ENCODE measurements around the gene TRA2B.

TRA2B gene

DNA sequence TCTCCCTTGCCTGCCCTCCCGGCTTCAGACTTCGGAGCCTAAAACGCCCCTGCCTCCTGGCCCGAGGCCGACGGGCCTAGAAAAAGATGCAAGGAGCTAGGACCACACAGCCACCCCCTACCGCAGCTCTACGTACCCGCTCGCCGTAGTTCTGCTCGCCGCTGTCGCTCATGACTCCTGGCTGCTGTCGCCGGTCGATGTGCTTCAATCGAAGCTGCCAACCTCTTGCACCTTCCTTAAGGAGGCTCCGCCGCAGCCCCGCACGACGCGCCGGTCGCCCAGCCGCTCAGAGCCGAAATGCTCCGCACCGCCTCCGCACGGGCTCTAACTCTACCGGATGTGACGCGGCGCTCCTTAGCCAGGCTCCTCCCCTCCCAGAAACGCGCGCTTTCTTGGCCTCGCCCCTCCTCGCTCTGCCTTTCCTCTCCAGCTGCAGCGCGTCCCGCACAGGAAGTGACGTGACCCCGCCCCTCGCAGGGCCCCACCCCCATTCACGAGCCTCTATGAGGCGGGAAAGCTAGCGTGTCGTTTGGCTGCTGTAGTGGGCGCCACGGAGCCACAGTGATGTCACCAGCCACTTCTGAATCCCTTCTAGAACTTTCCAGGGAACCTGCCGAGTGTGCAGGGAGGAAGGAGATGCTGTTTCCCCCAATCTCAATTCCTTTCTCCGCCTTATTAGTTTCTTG is at the start of gene TRA2B:
Gene TRA2B, minus strand, starts transcription at position 326 of the 686 bp plus-strand sequence. Its CDS starts 154 bp downstream, at position 172.
- DNase-seq (ENCODE audit: low spot score) = peak; percentile 99

GRCh38 chr3:185986198-185986777 is 48.5 kb upstream of the TRA2B start:
- DNase-seq (ENCODE audit: low spot score) = no peak

DNA sequence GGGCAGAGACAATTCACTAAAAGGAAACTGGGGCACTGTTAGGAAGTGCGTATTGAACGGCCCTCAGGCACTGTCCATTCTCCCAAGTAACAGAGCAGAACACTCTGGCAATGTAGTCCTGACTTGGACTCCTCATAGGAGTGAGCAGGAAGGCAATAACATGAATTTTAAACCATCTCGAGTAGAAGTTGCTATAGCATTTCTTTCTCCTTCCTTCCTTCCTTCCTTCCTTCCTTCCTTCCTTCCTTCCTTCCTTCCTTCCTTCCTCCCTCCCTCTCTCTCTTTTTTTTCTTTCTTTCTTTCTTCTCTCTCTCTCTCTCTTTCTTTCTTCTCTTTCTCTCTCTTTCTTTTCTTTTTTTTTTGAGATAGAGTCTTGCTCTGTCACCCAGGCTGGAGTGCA is 46.4 kb upstream of the TRA2B start:
- no peak for DNase-seq (ENCODE audit: low spot score)

- DNase-seq (ENCODE audit: low spot score) = peak; percentile 69
These were observed 45.8 kb upstream of the TRA2B start for GRCh38 chr3:185983495-185984141.

GRCh38 chr3:185982632-185983031 is 44.8 kb upstream of the TRA2B start:
- no peak for DNase-seq (ENCODE audit: low spot score)

- DNase-seq (ENCODE audit: low spot score) = no peak
These were observed 43.8 kb upstream of the TRA2B start for GRCh38 chr3:185981621-185982020.

DNA sequence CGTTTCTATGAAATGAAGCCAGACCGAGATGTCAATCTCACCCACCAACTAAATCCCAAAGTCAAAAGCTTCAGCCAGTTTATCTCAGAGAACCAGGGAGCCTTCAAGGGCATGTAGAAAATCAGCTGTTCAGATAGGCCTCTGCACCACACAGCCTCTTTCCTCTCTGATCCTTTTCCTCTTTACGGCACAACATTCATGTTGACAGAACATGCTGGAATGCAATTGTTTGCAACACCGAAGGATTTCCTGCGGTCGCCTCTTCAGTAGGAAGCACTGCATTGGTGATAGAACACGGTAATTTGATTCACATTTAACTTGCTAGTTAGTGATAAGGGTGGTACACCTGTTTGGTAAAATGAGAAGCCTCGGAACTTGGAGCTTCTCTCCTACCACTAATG is 41.9 kb upstream of the TRA2B start:
- no peak for DNase-seq (ENCODE audit: low spot score)

GRCh38 chr3:185978516-185978915 is 40.7 kb upstream of the TRA2B start:
- DNase-seq (ENCODE audit: low spot score) = no peak

DNA sequence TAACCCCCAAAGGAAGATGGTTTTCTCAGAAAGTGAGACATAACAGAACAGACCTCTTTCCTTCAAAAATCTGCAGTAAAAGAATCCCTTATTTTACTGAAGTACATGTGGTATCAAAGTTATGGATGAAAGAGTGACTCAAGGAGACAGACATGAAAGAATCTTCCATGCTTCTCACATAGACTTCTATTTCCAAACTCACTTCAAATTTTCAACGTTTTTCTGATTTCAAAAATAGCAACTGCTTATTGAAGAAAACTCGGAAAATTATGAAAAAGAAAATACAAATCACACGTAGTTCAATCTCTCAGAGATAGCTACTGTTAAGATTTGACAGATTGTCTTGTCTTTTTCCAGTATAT is 39.8 kb upstream of the TRA2B start:
- DNase-seq (ENCODE audit: low spot score) = no peak

GRCh38 chr3:185976977-185977678 is 39.3 kb upstream of the TRA2B start:
- DNase-seq (ENCODE audit: low spot score) = peak; percentile 89

GRCh38 chr3:185976100-185976499 is 38.3 kb upstream of the TRA2B start:
- DNase-seq (ENCODE audit: low spot score) = no peak

- DNase-seq (ENCODE audit: low spot score) = no peak
These were observed 33.8 kb upstream of the TRA2B start for GRCh38 chr3:185971579-185971978.

GRCh38 chr3:185968168-185968567 is 30.4 kb upstream of the TRA2B start:
- no peak for DNase-seq (ENCODE audit: low spot score)

DNA sequence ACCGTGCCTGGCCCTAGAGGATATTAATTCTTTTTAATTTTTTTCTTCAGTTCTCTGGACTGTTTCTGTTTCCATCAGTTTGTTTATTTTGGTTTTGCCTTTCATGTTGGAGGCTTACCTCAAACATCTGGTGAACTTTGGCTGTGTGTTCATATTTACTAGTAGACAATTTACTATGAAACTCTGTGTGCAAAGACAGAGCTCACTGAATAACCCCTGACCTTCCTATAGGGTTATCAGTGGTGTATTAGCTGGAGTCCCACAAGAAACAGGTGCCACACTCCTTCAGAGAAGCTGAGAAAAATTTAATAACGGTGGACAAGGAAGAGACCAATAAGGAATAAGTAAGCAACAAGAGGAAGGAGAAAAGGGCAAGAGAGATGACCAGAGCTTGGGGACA is 28.8 kb upstream of the TRA2B start:
- DNase-seq (ENCODE audit: low spot score) = no peak

GRCh38 chr3:185965496-185965895 is 27.7 kb upstream of the TRA2B start:
- no peak for DNase-seq (ENCODE audit: low spot score)

- no peak for DNase-seq (ENCODE audit: low spot score)
These were observed 23.9 kb upstream of the TRA2B start for GRCh38 chr3:185961675-185962232.

- DNase-seq (ENCODE audit: low spot score) = no peak
These were observed 22.9 kb upstream of the TRA2B start for GRCh38 chr3:185960522-185961288.

DNA sequence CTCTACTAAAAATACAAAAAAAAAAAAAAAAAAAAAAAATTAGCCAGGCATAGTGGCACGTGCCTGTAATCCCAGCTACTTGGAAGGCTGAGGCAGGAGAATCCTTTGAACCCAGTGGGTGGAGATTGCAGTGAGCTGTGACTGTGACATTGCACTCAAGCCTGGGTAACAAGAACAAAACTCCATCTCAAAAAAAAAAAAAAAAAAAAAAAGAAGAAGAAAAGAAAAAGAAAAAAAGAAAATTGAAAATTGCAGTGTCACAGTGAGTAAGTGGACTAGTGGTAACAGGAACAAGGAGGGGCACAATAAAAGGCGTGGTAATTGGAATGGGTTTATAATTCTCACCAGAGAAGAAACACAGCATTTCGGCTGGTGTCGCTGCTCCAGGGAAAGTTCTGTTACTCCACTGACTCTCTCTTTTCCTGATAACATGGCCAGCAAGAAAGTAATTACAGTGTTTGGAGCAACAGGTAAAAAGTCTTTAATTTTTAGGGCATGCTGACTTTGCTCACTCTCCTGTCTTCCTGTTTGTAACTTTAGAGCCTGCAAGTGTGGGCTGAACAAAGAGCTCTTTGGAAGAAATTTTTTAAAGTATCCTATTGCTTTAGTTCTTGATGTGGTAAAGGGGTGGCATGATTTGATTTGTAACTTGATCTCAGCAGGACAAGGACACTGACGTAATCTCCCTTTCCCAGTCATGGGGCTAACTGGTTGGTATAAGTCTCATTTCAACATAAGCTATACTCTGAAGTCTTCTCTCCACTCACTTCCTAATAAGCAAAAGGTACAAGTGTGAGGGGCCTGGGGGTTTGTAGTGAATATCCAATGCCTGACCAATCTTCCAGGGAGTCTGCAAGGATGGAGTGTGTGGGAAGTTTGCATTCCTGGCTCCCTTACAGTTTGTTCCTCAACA is 22.1 kb upstream of the TRA2B start:
- DNase-seq (ENCODE audit: low spot score) = no peak

DNA sequence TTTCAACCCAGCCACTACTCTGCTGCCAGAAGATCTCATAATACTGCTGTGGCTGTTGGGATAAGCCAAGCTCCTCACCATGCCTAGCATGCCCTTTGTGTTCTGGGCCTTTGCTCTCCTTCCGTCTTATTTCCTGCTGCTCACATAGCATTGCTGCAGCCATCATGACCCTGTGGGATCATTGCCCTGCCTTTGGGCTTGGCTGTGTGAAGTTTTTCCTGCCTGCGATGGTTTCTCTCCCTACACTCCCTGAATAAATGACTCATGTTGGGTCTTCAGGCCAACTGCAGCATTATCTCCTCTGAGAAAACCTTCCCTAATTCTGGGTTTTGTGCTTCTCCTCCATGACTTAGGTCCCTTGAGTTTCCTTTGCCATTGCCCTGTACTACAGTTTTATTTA is 20.8 kb upstream of the TRA2B start:
- no peak for DNase-seq (ENCODE audit: low spot score)

- no peak for DNase-seq (ENCODE audit: low spot score)
These were observed 18.4 kb upstream of the TRA2B start for GRCh38 chr3:185956244-185956643.

- DNase-seq (ENCODE audit: low spot score) = no peak
These were observed 16.5 kb upstream of the TRA2B start for GRCh38 chr3:185954366-185954723.

Measured in activated CD4-positive, alpha-beta T cell treated with anti-CD3 and anti-CD28 coated beads, Interleukin-2, Interleukin-4, amounts not matched to agents 100 ng/mL and 50 ng/mL, durations not matched to agents 16 hours and 8 hours (primary cell).